Ishikawa (cell line): Measurements from ENCODE around the gene SRA1.

Source experiments
- CEBPB ChIP-seq: IDR thresholded peaks from 2 replicates; pipeline ENCODE4 v1.6.1; 2012
- CREB1 ChIP-seq: IDR thresholded peaks from 2 replicates; pipeline ENCODE4 v1.6.1; 2012; ENCODE audit warnings: low read depth
- EGR1 ChIP-seq: IDR thresholded peaks from 2 replicates; pipeline ENCODE4 v1.6.1; 2012
- EP300 ChIP-seq: IDR thresholded peaks from 2 replicates; pipeline ENCODE4 v1.6.1; 2012; ENCODE audit warnings: borderline replicate concordance
- FOXM1 ChIP-seq: IDR thresholded peaks from 2 replicates; pipeline ENCODE4 v1.6.1; 2012; ENCODE audit warnings: low read depth, borderline replicate concordance
- MAX ChIP-seq: IDR thresholded peaks from 2 replicates; pipeline ENCODE4 v1.6.1; 2012
- NFIC ChIP-seq: IDR thresholded peaks from 2 replicates; pipeline ENCODE4 v1.6.1; 2012
- RAD21 ChIP-seq: IDR thresholded peaks from 2 replicates; pipeline ENCODE4 v1.6.1; 2012; ENCODE audit warnings: low read depth
- TAF1 ChIP-seq: IDR thresholded peaks from 2 replicates; pipeline ENCODE4 v1.6.1; 2012; ENCODE audit warnings: low read depth, mild to moderate bottlenecking
- TCF12 ChIP-seq: IDR thresholded peaks from 2 replicates; pipeline ENCODE4 v1.6.1; 2012; ENCODE audit warnings: low read depth
- TEAD4 ChIP-seq: IDR thresholded peaks from 2 replicates; pipeline ENCODE4 v1.6.1; 2012
- YY1 ChIP-seq: IDR thresholded peaks from 2 replicates; pipeline ENCODE4 v1.6.1; 2012; ENCODE audit warnings: low read depth
- ZBTB7A ChIP-seq: IDR thresholded peaks from 2 replicates; pipeline ENCODE4 v1.6.1; 2012; ENCODE audit warnings: low read depth
- TF ChIP-seq, protein P1 (sequence below): IDR thresholded peaks from 2 replicates; pipeline ENCODE4 v1.6.1; 2012
- TF ChIP-seq, protein P2 (sequence below): IDR thresholded peaks from 2 replicates; pipeline ENCODE4 v1.6.1; 2012; ENCODE audit warnings: low read depth, mild to moderate bottlenecking

The SRA1 gene

DNA sequence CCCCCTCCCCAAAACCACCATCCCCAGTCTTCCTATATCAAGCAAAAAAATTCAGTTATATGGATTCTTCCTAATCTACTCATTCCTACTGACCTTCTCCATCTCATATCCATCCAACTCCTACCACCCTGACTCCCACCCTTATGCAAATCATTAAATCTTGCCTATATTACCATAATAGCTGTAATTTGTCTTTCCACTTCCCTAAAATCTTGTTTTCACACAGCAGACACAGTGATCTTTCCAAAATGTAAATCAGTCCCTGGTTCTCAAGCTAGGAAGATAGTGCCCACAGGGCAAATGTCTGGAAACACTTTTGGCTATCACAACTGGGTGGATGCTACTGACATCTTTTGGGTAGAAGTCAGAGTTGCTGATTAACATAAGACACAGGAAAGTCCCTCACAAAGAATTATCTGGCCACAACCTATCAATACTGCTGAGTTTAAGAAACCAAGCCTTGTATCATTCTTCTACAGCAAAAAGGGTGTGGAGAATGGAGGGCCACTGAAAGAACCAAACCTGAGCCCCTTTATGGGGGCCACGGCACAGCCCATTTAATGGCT is 1.4 kb downstream of the SRA1 start:
- TF ChIP-seq TEAD4 (no peak), EGR1 (no peak), NFIC (no peak), ZBTB7A (no peak)

DNA sequence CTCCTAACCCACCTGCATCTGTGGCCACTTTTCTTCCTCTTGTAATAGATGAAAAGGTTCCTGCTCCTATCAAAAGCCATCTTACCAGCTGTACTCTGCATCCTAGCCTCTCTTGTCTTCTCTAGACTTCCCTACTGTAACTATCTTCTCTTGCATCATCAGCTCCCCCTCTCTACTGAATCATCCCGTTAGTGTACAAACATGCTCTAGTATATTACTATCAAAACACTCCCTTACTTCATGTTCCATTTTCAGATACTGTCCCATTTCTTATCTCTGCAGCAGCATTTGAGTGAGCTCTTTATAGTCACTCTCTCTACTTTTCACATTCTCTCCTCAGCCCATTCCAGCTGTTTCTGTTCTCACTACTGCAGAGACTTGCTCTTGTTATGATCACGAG is 2.8 kb downstream of the SRA1 start:
- TF ChIP-seq CREB1 (no peak), EP300 (no peak), MAX (no peak), NFIC (no peak), YY1 (no peak), RAD21 (no peak), ZBTB7A (no peak), CEBPB (no peak), TCF12 (no peak), TAF1 (no peak), FOXM1 (no peak), EGR1 (no peak), TEAD4 (no peak)
- TF ChIP-seq, protein P1, sequence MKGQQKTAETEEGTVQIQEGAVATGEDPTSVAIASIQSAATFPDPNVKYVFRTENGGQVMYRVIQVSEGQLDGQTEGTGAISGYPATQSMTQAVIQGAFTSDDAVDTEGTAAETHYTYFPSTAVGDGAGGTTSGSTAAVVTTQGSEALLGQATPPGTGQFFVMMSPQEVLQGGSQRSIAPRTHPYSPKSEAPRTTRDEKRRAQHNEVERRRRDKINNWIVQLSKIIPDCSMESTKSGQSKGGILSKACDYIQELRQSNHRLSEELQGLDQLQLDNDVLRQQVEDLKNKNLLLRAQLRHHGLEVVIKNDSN: no peak
- TF ChIP-seq, protein P2, sequence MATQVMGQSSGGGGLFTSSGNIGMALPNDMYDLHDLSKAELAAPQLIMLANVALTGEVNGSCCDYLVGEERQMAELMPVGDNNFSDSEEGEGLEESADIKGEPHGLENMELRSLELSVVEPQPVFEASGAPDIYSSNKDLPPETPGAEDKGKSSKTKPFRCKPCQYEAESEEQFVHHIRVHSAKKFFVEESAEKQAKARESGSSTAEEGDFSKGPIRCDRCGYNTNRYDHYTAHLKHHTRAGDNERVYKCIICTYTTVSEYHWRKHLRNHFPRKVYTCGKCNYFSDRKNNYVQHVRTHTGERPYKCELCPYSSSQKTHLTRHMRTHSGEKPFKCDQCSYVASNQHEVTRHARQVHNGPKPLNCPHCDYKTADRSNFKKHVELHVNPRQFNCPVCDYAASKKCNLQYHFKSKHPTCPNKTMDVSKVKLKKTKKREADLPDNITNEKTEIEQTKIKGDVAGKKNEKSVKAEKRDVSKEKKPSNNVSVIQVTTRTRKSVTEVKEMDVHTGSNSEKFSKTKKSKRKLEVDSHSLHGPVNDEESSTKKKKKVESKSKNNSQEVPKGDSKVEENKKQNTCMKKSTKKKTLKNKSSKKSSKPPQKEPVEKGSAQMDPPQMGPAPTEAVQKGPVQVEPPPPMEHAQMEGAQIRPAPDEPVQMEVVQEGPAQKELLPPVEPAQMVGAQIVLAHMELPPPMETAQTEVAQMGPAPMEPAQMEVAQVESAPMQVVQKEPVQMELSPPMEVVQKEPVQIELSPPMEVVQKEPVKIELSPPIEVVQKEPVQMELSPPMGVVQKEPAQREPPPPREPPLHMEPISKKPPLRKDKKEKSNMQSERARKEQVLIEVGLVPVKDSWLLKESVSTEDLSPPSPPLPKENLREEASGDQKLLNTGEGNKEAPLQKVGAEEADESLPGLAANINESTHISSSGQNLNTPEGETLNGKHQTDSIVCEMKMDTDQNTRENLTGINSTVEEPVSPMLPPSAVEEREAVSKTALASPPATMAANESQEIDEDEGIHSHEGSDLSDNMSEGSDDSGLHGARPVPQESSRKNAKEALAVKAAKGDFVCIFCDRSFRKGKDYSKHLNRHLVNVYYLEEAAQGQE: no peak

DNA sequence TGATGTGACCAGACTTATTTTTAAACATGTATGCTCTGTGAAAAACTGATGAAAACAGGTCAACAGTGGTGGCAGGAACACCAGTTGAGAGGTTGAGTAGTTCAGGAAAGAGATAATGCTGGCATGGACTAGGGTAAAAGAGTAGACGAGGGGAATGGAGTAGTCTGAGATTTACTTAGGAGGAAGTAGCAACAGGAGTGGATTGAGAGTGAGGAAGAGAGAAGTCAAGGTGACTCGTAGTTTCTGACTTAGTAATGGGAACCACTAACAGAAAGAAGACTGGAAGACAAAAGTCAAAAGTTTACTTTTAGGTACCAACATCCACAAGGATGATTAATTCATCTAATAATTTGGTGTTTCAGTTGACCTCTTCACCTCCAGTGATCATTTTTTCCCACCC is 3.6 kb downstream of the SRA1 start:
- TF ChIP-seq EGR1 (no peak), FOXM1 (no peak), CEBPB (no peak), RAD21 (no peak), MAX (no peak), TEAD4 (no peak)
- TF ChIP-seq, protein P1: no peak
- TF ChIP-seq, protein P2: no peak

DNA sequence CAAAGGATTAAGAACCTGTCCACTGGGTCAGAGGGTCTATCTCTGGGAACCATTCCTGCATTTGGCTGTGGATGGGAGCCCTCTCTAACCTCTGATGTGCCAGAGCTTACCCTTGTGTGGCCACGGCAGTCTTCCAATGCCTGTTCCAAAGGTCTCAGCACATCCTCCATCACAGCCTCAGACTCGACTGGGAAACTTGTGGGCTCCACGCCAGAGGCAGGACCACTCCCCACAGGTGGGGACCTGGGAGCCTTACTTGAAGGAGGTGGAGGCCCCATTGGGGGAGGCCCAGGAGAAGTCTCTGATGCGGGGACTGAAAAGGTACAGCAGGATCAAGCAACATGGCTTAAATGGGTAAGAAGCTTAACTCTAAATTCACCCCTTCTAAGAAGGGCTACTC is 5.4 kb downstream of the SRA1 start:
- no peak for TF ChIP-seq TCF12
- no peak for TF ChIP-seq TAF1
- TF ChIP-seq ZBTB7A: no peak
- no peak for TF ChIP-seq CREB1
- no peak for TF ChIP-seq NFIC
- TF ChIP-seq MAX: no peak

DNA sequence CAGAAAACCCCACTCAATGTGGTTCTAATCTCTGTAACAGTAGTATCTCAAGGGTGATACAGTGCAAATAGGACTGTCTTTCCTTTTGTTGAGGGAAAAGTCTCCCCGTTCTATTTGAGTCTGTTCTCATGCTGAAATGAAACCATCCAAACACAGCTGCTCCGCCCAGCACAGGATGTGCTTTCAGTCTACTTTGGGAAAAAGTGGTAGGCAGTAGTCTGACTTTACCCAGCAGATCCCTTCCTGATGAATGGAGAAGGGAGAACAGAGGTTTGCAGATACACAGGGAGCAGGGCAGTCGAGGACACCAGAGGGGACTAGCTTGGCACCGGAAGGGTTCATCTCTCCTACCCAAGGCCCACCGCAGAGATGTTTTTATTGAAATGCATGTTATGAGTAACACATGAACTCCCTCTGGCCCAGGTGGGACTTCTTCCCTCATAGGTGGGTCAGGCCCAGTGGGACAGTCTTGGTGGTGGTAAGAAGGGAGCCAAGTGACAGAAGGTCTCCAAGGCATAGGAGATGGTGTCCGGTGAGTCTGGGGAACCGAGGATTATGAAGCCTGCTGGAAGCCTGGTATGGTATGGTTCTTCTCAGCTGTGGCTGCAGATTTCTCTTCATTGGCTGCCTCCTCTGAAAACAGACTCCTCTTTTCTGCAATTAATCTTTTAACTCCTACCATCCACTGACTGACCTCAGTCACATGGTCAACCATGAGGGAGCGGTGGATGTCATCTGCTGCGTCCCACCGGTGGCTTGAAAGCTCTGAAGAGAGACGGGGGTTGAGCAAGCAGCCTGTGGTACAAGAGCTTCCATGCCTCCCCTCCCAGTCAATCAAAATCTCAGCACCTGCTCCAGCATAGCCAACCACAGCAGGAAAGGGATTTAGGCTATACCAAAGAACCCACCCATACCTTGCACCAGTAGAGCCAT is 6.9 kb downstream of the SRA1 start:
- no peak for TF ChIP-seq EP300
- no peak for TF ChIP-seq TEAD4
- no peak for TF ChIP-seq NFIC
- TF ChIP-seq, protein P1: no peak
- no peak for TF ChIP-seq TAF1
- TF ChIP-seq EGR1: no peak
- TF ChIP-seq, protein P2: no peak
- no peak for TF ChIP-seq CREB1
